ENCODE measurements around the gene GNAQ.

GRCh38 chr9:77983320-77983662, 48.3 kb downstream of the GNAQ start:
- TF ChIP-seq CTCF (IDR thresholded peaks at IDR 0.05) = no peak
- TF ChIP-seq ZFX (IDR thresholded peaks at IDR 0.05; ENCODE audit: borderline replicate concordance) = no peak

Measured in 22Rv1 (cell line).